GM18507 (cell line): ENCODE results near the gene RABGAP1L.
"Not testable (repeated sequence)": the region's sequence is repeated elsewhere in the genome, so short reads cannot be mapped to it uniquely, and the experiment has no call there.

Experiments used
- DNase-seq: peaks from one replicate; pipeline ENCODE4 v3.0.0; 2011; ENCODE audit warnings: low read depth; ENCODE audit not compliant: insufficient read length; ENCODE audit errors: extremely low spot score
- FAIRE-seq: peaks from 2 replicates; lab custom pipeline; 2011; peaks lifted over from hg19 to GRCh38; lab: Jason Lieb, UNC

Gene RABGAP1L

GRCh38 chr1:174406421-174406820 is 247.1 kb downstream of the RABGAP1L start:
- DNase-seq: no peak
- FAIRE-seq: no peak

GRCh38 chr1:174407665-174408064 is 248.3 kb downstream of the RABGAP1L start:
- FAIRE-seq (no peak), DNase-seq (no peak)

- DNase-seq (no peak), FAIRE-seq (no peak)
Measured at GRCh38 chr1:174408146-174408545, 248.8 kb downstream of the RABGAP1L start.

- not testable (repeated sequence) for FAIRE-seq
Measured at GRCh38 chr1:174409801-174410200, 250.5 kb downstream of the RABGAP1L start.

GRCh38 chr1:174413632-174414031 is 254.3 kb downstream of the RABGAP1L start:
- DNase-seq (no peak), FAIRE-seq (no peak)

More at GRCh38 chr1:174409801-174410200, 250.5 kb downstream of the RABGAP1L start:
- DNase-seq: not testable (repeated sequence)

- FAIRE-seq: peak; percentile 5
- no peak for DNase-seq
Measured at GRCh38 chr1:174414203-174414602, 254.9 kb downstream of the RABGAP1L start.

GRCh38 chr1:174415506-174415905 is 256.2 kb downstream of the RABGAP1L start:
- no peak for FAIRE-seq
- no peak for DNase-seq

- FAIRE-seq: no peak
Measured at GRCh38 chr1:174417921-174418320, 258.6 kb downstream of the RABGAP1L start.

GRCh38 chr1:174425121-174425520 is 265.8 kb downstream of the RABGAP1L start:
- DNase-seq (no peak), FAIRE-seq (no peak)

More at GRCh38 chr1:174417921-174418320, 258.6 kb downstream of the RABGAP1L start:
- no peak for DNase-seq

GRCh38 chr1:174426153-174426552 is 266.8 kb downstream of the RABGAP1L start:
- DNase-seq: no peak
- no peak for FAIRE-seq

- DNase-seq (no peak), FAIRE-seq (no peak)
Measured at GRCh38 chr1:174428033-174428432, 268.7 kb downstream of the RABGAP1L start.

GRCh38 chr1:174428739-174429138 is 269.4 kb downstream of the RABGAP1L start:
- FAIRE-seq (no peak), DNase-seq (no peak)

- DNase-seq: no peak
- no peak for FAIRE-seq
Measured at GRCh38 chr1:174433451-174433850, 274.1 kb downstream of the RABGAP1L start.

- FAIRE-seq: no peak
Measured at GRCh38 chr1:174445351-174445750, 286.0 kb downstream of the RABGAP1L start.

GRCh38 chr1:174445817-174446216 is 286.5 kb downstream of the RABGAP1L start:
- DNase-seq (no peak), FAIRE-seq (no peak)

More at GRCh38 chr1:174445351-174445750, 286.0 kb downstream of the RABGAP1L start:
- no peak for DNase-seq

GRCh38 chr1:174447866-174448530 is 288.7 kb downstream of the RABGAP1L start, which contains the start of gene GPR52:
Gene GPR52 (plus strand): TSS chr1:174447964. CDS start chr1:174448112, 148 bp downstream.
- no peak for DNase-seq
- no peak for FAIRE-seq

- DNase-seq (no peak), FAIRE-seq (no peak)
Measured at GRCh38 chr1:174448531-174448883, 289.2 kb downstream of the RABGAP1L start.

- FAIRE-seq: no peak
- DNase-seq: no peak
Measured at GRCh38 chr1:174448974-174449373, 289.7 kb downstream of the RABGAP1L start.

- DNase-seq: no peak
- no peak for FAIRE-seq
Measured at GRCh38 chr1:174451408-174451807, 292.1 kb downstream of the RABGAP1L start.

GRCh38 chr1:174465855-174466254 is 306.5 kb downstream of the RABGAP1L start:
- no peak for FAIRE-seq

GRCh38 chr1:174466607-174467006 is 307.3 kb downstream of the RABGAP1L start:
- FAIRE-seq (no peak), DNase-seq (no peak)

More at GRCh38 chr1:174465855-174466254, 306.5 kb downstream of the RABGAP1L start:
- no peak for DNase-seq
